ENCODE results near the gene FNDC5. TPM values are rescaled to one million over a fixed set of nuclear protein-coding genes. Genes with fewer than 3 reads are reported as not detected.

The FNDC5 gene
- total and polyA plus RNA-seq, 5 donors = 94.5 to 151 (median 106) TPM

- Histone ChIP-seq H3K27ac (ENCODE audit: low read length) (no peak overlapping the region), H3K4me1 (ENCODE audit: control insufficient read depth, insufficient read depth, low read length) (peaks cover 2% of the 10 kb centered on the region), H3K9me3 (ENCODE audit: control insufficient read depth, low read length) (no peaks in the 10 kb centered on the region), H3K27me3 (ENCODE audit: control insufficient read depth, insufficient read depth) (no peaks in the 10 kb centered on the region), H3K4me3 (ENCODE audit: low read length) (no peak overlapping the region)
- 86% methylated on average over 5 of the region's 5 CpGs for WGBS
- no peak for ATAC-seq
- intact Hi-C loops (cut with DNase I) = loop anchor here in 3 of 4 donors (10.0 kb wide), 4 partner anchors 159 to 479 kb away; partner anchors contain the start of genes AZIN2 (in 2 of the 3), BSDC1 (in 1 of the 3) and SYNC (in 1 of the 3)
- no peak for DNase-seq
Measured at GRCh38 chr1:32873484-32873883, 2.8 kb upstream of the FNDC5 start.

- intact Hi-C loops (cut with DNase I) = loop anchor here in 3 of 4 donors (10.0 kb wide), 4 partner anchors 157 to 477 kb away; partner anchors contain the start of genes AZIN2 (in 2 of the 3), BSDC1 (in 1 of the 3) and SYNC (in 1 of the 3)
- Histone ChIP-seq H3K27me3 (ENCODE audit: control insufficient read depth, insufficient read depth) (no peaks in the 10 kb centered on the region), H3K4me3 (ENCODE audit: low read length) (no peak overlapping the region), H3K9me3 (ENCODE audit: control insufficient read depth, low read length) (no peaks in the 10 kb centered on the region), H3K4me1 (ENCODE audit: control insufficient read depth, insufficient read depth, low read length) (no peaks in the 10 kb centered on the region), H3K27ac (ENCODE audit: low read length) (no peak overlapping the region)
- DNase-seq (no peak), ATAC-seq (no peak)
- 52% methylated on average over 7 of the region's 7 CpGs for WGBS
Measured at GRCh38 chr1:32872192-32872460, 1.4 kb upstream of the FNDC5 start.

GRCh38 chr1:32871364-32872191 lies 866 bp upstream of the FNDC5 start:
- Histone ChIP-seq H3K4me1 (ENCODE audit: control insufficient read depth, insufficient read depth, low read length) (no peaks in the 10 kb centered on the region), H3K4me3 (ENCODE audit: low read length) (peak overlapping the region; percentile 79), H3K27me3 (ENCODE audit: control insufficient read depth, insufficient read depth) (no peaks in the 10 kb centered on the region), H3K9me3 (ENCODE audit: control insufficient read depth, low read length) (no peaks in the 10 kb centered on the region), H3K27ac (ENCODE audit: low read length) (no peak overlapping the region)
- 43% methylated on average over 13 of the region's 13 CpGs for WGBS
- peak in 1 of 3 donors; percentile 26 for DNase-seq
- intact Hi-C loops (cut with DNase I) = loop anchor here in 3 of 4 donors (10.0 kb wide), 4 partner anchors 157 to 477 kb away; partner anchors contain the start of genes AZIN2 (in 2 of the 3), BSDC1 (in 1 of the 3) and SYNC (in 1 of the 3)
- ATAC-seq = peak in 1 of 2 donors; percentile 21

GRCh38 chr1:32869923-32870614 lies 643 bp downstream of the FNDC5 start:
- Histone ChIP-seq H3K27ac (ENCODE audit: low read length) (peak overlapping the region; percentile 57), H3K27me3 (ENCODE audit: control insufficient read depth, insufficient read depth) (no peaks in the 10 kb centered on the region), H3K4me1 (ENCODE audit: control insufficient read depth, insufficient read depth, low read length) (no peaks in the 10 kb centered on the region), H3K9me3 (ENCODE audit: control insufficient read depth, low read length) (no peaks in the 10 kb centered on the region), H3K4me3 (ENCODE audit: low read length) (peak overlapping the region; percentile 79)
- intact Hi-C loops (cut with DNase I) = loop anchor here in 3 of 4 donors (5.0 to 10.0 kb wide), 5 partner anchors 53 to 475 kb away; partner anchors contain the start of genes AZIN2 (in 2 of the 3), BSDC1 (in 1 of the 3), S100PBP (in 1 of the 3) and SYNC (in 1 of the 3)
- peak in 2 of 3 donors; percentile 50 to 69 for DNase-seq
- ATAC-seq = peak; percentile 6 to 9
- 49% methylated on average over 16 of the region's 16 CpGs for WGBS

GRCh38 chr1:32868806-32869455 lies 1.8 kb downstream of the FNDC5 start:
- Histone ChIP-seq H3K27ac (ENCODE audit: low read length) (no peak overlapping the region), H3K9me3 (ENCODE audit: control insufficient read depth, low read length) (no peaks in the 10 kb centered on the region), H3K4me3 (ENCODE audit: low read length) (no peak overlapping the region), H3K4me1 (ENCODE audit: control insufficient read depth, insufficient read depth, low read length) (no peaks in the 10 kb centered on the region), H3K27me3 (ENCODE audit: control insufficient read depth, insufficient read depth) (no peaks in the 10 kb centered on the region)
- ATAC-seq = no peak
- intact Hi-C loops (cut with DNase I) = loop anchor here in 1 of 4 donors (5.0 kb wide), 1 partner anchor 52 kb away; the partner anchor contains the start of genes S100PBP and YARS1
- no peak for DNase-seq
- WGBS = 92% methylated on average over 9 of the region's 9 CpGs

- DNase-seq (peak in 1 of 3 donors; percentile 29), ATAC-seq (no peak)
- Histone ChIP-seq H3K27me3 (ENCODE audit: control insufficient read depth, insufficient read depth) (no peaks in the 10 kb centered on the region), H3K27ac (ENCODE audit: low read length) (no peak overlapping the region), H3K4me1 (ENCODE audit: control insufficient read depth, insufficient read depth, low read length) (no peaks in the 10 kb centered on the region), H3K9me3 (ENCODE audit: control insufficient read depth, low read length) (no peaks in the 10 kb centered on the region), H3K4me3 (ENCODE audit: low read length) (no peak overlapping the region)
- intact Hi-C loops (cut with DNase I) = loop anchor here in 1 of 4 donors (5.0 kb wide), 1 partner anchor 51 kb away; the partner anchor contains the start of genes S100PBP and YARS1
- 87% methylated on average over 13 of the region's 13 CpGs for WGBS
Measured at GRCh38 chr1:32868085-32868484, 2.6 kb downstream of the FNDC5 start.

GRCh38 chr1:32867671-32868070 lies 3.0 kb downstream of the FNDC5 start:
- Histone ChIP-seq H3K4me1 (ENCODE audit: control insufficient read depth, insufficient read depth, low read length) (no peaks in the 10 kb centered on the region), H3K4me3 (ENCODE audit: low read length) (no peak overlapping the region), H3K27me3 (ENCODE audit: control insufficient read depth, insufficient read depth) (no peaks in the 10 kb centered on the region), H3K9me3 (ENCODE audit: control insufficient read depth, low read length) (no peaks in the 10 kb centered on the region), H3K27ac (ENCODE audit: low read length) (no peak overlapping the region)
- 93% methylated on average over 7 of the region's 7 CpGs for WGBS
- ATAC-seq (no peak), DNase-seq (no peak)
- intact Hi-C loops (cut with DNase I) = loop anchor here in 1 of 4 donors (5.0 kb wide), 1 partner anchor 50 kb away; the partner anchor contains the start of genes S100PBP and YARS1

GRCh38 chr1:32867151-32867550 lies 3.6 kb downstream of the FNDC5 start:
- no peak for ATAC-seq
- intact Hi-C loops (cut with DNase I) = loop anchor here in 1 of 4 donors (5.0 kb wide), 1 partner anchor 50 kb away; the partner anchor contains the start of genes S100PBP and YARS1
- H3K9me3 ChIP-seq (ENCODE audit: control insufficient read depth, low read length) = no peaks in the 10 kb centered on the region
- no peaks in the 10 kb centered on the region for H3K4me1 ChIP-seq (ENCODE audit: control insufficient read depth, insufficient read depth, low read length)
- 92% methylated on average over 5 of the region's 5 CpGs for WGBS
- H3K27ac ChIP-seq (ENCODE audit: low read length) = no peak overlapping the region
- no peak overlapping the region for H3K4me3 ChIP-seq (ENCODE audit: low read length)
- no peaks in the 10 kb centered on the region for H3K27me3 ChIP-seq (ENCODE audit: control insufficient read depth, insufficient read depth)
- no peak for DNase-seq

- no peak for ATAC-seq
- no peaks in the 10 kb centered on the region for H3K9me3 ChIP-seq (ENCODE audit: control insufficient read depth, low read length)
- H3K27me3 ChIP-seq (ENCODE audit: control insufficient read depth, insufficient read depth) = no peaks in the 10 kb centered on the region
- H3K4me1 ChIP-seq (ENCODE audit: control insufficient read depth, insufficient read depth, low read length) = no peaks in the 10 kb centered on the region
- H3K4me3 ChIP-seq (ENCODE audit: low read length) = no peak overlapping the region
- DNase-seq = no peak
- intact Hi-C loops (cut with DNase I) = loop anchor here in 1 of 4 donors (5.0 kb wide), 1 partner anchor 49 kb away; the partner anchor contains the start of genes S100PBP and YARS1
- WGBS = 55% methylated on average over 3 of the region's 3 CpGs
- H3K27ac ChIP-seq (ENCODE audit: low read length) = no peak overlapping the region
Measured at GRCh38 chr1:32865639-32866405, 4.9 kb downstream of the FNDC5 start.
